GM13976 (cell line): ENCODE results near the gene FLNA.
"Not testable (repeated sequence)": the region's sequence is repeated elsewhere in the genome, so short reads cannot be mapped to it uniquely, and the experiment has no call there.

Experiments used
- DNase-seq: peaks from one replicate; pipeline ENCODE4 v3.0.0; 2012; ENCODE audit warnings: low spot score
- CTCF ChIP-seq: IDR thresholded peaks from 2 replicates; pipeline ENCODE4 v1.5.1; 2012; ENCODE audit warnings: borderline replicate concordance, mild to moderate bottlenecking; ENCODE audit not compliant: insufficient read depth; ENCODE audit errors: extremely low read depth, missing control alignments, control extremely low read depth
- in situ Hi-C: fragments of 300-500 bp; cut with MboI; formaldehyde crosslinking; loops from one replicate; pipeline ENCODE4 v1.12.0; 2022; ENCODE audit warnings: low sequenced_read_pairs, mixed read lengths, inconsistent platforms; ENCODE audit not compliant: unreplicated experiment

The FLNA gene

GRCh38 chrX:154398668-154399526 is 24.5 kb upstream of the FLNA start:
- in situ Hi-C loops: no loop called here
- peak; percentile 62 for DNase-seq
- peak; percentile 70 for TF ChIP-seq CTCF

- no peak for TF ChIP-seq CTCF
- DNase-seq: peak; percentile 93
- in situ Hi-C loops: no loop called here
These were observed 23.6 kb upstream of the FLNA start, which contains the start of gene RPL10 for GRCh38 chrX:154397888-154398667. RPL10 (plus strand) TSS chrX:154398377; CDS start chrX:154398520, 143 bp downstream.

GRCh38 chrX:154396973-154397887 is 22.8 kb upstream of the FLNA start:
- in situ Hi-C loops: no loop called here

GRCh38 chrX:154396363-154396762 is 21.9 kb upstream of the FLNA start:
- DNase-seq, in situ Hi-C loops: not testable (repeated sequence)

More at GRCh38 chrX:154396973-154397887, 22.8 kb upstream of the FLNA start:
- TF ChIP-seq CTCF: no peak
- DNase-seq: peak; percentile 68

GRCh38 chrX:154389812-154390747 is 15.6 kb upstream of the FLNA start:
- in situ Hi-C loops, DNase-seq: not testable (repeated sequence)

- DNase-seq, in situ Hi-C loops: not testable (repeated sequence)
These were observed 14.2 kb upstream of the FLNA start for GRCh38 chrX:154388649-154389048.

GRCh38 chrX:154388094-154388493 is 13.7 kb upstream of the FLNA start:
- in situ Hi-C loops, DNase-seq: not testable (repeated sequence)
